Thoracic aorta (tissue), 2 donors: ENCODE measurements around the gene PABPN1L. TPM values are rescaled to one million over a fixed set of nuclear protein-coding genes. Genes with fewer than 3 reads are reported as not detected.

Experiments
- ATAC-seq: fragments of 150-250 bp; one replicate; pipeline ENCODE4 v1.8.0; 2017; ENCODE audit warnings: low read depth; ENCODE audit not compliant: insufficient number of reproducible peaks, low FRiP score
- DNase-seq: peaks from one replicate; pipeline ENCODE4 v3.0.0-alpha.2; 2020; ENCODE audit warnings: low spot score
- H3K27ac ChIP-seq, 2 donors: fragments of 200-600 bp; sonication (generic); 1 replicate in 1 of 2; 2 replicates in 1 of 2; pipeline ENCODE4 v1.5.1; 2016; ENCODE audit warnings: mild to moderate bottlenecking in 2 of 2, moderate library complexity in 2 of 2
- H3K27me3 ChIP-seq: fragments of 200-600 bp; sonication (generic); replicated peaks from 2 replicates; pipeline ENCODE4 v1.6.0; 2016; ENCODE audit warnings: mild to moderate bottlenecking; ENCODE audit not compliant: insufficient read depth
- H3K36me3 ChIP-seq: fragments of 200-600 bp; sonication (generic); one replicate; pipeline ENCODE4 v1.5.1; 2016
- H3K4me1 ChIP-seq, 2 donors: fragments of 200-600 bp; sonication (generic); 1 replicate in 1 of 2; 2 replicates in 1 of 2; pipeline versions ENCODE4 v1.5.1 to v1.6.0; 2016; ENCODE audit warnings: low read depth in 2 of 2, mild to moderate bottlenecking in 1 of 2; ENCODE audit not compliant: control insufficient read depth in 1 of 2
- H3K4me3 ChIP-seq: fragments of 200-600 bp; sonication (generic); 2 replicates; pipeline ENCODE4 v1.5.1; 2016; ENCODE audit warnings: mild to moderate bottlenecking
- H3K9me3 ChIP-seq: fragments of 200-600 bp; sonication (generic); 2 replicates; pipeline ENCODE4 v1.5.1; 2016
- total RNA-seq, 2 donors: library from RNA; depleted of rRNA; stranded (reverse); fragments of >200 nt; gene quantifications; one replicate each; pipeline versions ENCODE4 v1.1.0 to v1.2.3, GENCODE V29; 2016
- TF ChIP-seq, protein P1 (sequence below): fragments of 200-600 bp; sonication (generic); IDR thresholded peaks from one replicate; pipeline ENCODE4 v1.5.1; 2019; ENCODE audit warnings: antibody characterized with exemption

Gene PABPN1L
- total RNA-seq, 2 donors from 2014 or later, result not detected

DNA sequence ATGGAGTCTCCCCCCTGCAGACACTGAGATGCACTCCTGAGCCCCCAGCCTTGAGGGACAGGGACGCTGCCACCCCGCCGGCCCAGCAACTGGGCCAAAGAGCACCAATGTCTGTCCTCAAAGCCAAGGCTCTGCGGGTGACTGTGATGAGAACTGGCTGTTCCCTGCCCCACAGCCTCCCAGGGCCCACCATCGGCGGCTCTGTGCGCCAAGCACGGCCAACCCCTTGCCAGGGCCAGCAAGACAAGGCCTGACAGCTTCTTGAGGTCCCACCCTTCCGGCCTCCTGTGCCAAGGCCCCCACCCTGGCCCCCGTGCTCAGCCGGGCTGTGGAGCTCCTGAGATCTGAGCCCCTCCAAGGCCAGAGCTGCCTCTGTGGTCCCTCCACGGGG, 34.2 kb upstream of the PABPN1L start:
- TF ChIP-seq, protein P1, sequence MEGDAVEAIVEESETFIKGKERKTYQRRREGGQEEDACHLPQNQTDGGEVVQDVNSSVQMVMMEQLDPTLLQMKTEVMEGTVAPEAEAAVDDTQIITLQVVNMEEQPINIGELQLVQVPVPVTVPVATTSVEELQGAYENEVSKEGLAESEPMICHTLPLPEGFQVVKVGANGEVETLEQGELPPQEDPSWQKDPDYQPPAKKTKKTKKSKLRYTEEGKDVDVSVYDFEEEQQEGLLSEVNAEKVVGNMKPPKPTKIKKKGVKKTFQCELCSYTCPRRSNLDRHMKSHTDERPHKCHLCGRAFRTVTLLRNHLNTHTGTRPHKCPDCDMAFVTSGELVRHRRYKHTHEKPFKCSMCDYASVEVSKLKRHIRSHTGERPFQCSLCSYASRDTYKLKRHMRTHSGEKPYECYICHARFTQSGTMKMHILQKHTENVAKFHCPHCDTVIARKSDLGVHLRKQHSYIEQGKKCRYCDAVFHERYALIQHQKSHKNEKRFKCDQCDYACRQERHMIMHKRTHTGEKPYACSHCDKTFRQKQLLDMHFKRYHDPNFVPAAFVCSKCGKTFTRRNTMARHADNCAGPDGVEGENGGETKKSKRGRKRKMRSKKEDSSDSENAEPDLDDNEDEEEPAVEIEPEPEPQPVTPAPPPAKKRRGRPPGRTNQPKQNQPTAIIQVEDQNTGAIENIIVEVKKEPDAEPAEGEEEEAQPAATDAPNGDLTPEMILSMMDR, result no peak
- no peaks in the 10 kb centered on the region for H3K9me3 ChIP-seq
- no peak overlapping the region for H3K27ac ChIP-seq
- H3K4me3 ChIP-seq, result no peak overlapping the region
- no peak for ATAC-seq
- no peaks in the 10 kb centered on the region for H3K36me3 ChIP-seq
- no peak for DNase-seq
- no peaks in the 10 kb centered on the region for H3K27me3 ChIP-seq
- no peaks in the 10 kb centered on the region for H3K4me1 ChIP-seq

DNA sequence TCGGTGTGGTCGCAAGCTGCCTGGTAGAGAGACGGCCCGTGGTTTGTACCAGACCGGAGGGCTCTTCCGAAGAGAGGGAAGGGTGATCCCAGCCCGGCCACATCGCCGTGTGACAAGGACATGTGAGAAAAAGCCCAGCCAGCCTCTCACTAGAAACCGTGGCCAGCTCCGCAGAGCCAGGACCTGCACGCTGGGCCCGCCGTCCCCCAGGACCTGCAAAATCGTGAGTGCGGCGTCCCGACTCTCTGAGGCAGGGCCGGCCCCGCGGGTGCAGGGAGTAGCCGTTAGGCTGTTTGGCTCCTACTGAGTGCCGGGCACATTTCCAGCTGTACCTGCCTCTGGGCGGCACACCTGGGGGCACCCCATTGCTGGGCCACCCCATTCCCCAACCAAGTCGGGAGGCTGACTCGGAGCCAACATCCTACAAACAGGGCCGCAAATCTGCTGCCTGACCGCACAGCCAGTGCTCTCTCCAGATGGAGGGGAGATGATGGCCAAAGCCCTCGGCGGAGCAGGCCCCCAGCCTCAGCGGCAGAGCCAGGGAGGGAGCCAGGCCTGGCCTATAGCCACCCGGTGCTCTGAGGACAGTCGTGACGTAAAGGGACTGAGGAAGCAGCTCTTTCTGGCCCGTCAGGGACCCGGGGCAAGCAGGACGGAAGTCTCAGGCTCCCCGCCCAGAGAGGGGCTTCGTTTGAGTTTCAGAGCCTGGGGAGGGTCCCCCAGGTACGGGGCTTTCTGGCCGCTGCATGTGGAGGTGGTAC, 33.6 kb upstream of the PABPN1L start:
- no peaks in the 10 kb centered on the region for H3K36me3 ChIP-seq

DNA sequence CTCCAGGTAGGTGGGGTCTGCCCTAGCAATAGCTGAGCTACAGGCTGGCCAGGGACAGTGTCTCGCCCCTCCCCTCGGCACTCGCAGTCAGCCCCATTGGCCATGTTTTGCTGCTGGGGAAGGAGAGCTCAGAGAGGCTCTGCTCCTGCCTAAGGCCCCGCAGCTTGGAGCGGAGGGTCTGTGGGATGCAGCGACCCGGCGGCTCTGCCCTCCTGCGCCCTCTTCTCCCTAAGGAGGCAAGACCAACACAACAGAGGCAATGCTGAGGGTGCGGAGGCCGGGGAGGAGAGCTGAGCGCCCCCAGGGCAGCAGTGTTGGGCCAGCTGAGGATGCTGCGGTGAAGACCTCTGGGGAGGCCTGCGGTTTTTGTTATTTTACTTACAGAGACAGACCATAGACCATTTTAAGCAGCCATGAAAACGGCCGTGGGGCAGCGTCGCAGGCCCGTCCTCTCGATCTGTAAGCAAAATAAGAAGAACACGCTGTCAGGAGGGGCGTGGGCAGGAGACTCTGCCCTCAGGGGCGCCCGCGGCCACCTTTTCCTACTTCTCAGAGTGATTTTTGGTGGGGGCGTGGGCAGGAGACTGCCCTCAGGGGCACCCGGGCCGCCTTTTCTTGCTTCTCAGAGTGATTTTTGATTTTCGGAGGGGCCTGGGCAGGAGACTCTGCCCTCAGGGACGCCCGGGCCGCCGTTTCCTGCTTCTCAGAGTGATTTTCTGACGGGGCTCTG, 31.4 kb upstream of the PABPN1L start:
- Histone ChIP-seq H3K4me3 (no peak overlapping the region), H3K27ac (no peak overlapping the region), H3K9me3 (no peaks in the 10 kb centered on the region), H3K36me3 (no peaks in the 10 kb centered on the region), H3K4me1 (no peaks in the 10 kb centered on the region), H3K27me3 (no peaks in the 10 kb centered on the region)
- DNase-seq (no peak), ATAC-seq (no peak)
- TF ChIP-seq, protein P1, result no peak

More for the DNA sequence above, 33.6 kb upstream of the PABPN1L start:
- no peaks in the 10 kb centered on the region for H3K4me1 ChIP-seq
- no peak overlapping the region for H3K27ac ChIP-seq
- no peak for DNase-seq
- no peaks in the 10 kb centered on the region for H3K27me3 ChIP-seq
- ATAC-seq, result no peak
- no peak overlapping the region for H3K4me3 ChIP-seq
- TF ChIP-seq, protein P1, result no peak
- no peaks in the 10 kb centered on the region for H3K9me3 ChIP-seq

DNA sequence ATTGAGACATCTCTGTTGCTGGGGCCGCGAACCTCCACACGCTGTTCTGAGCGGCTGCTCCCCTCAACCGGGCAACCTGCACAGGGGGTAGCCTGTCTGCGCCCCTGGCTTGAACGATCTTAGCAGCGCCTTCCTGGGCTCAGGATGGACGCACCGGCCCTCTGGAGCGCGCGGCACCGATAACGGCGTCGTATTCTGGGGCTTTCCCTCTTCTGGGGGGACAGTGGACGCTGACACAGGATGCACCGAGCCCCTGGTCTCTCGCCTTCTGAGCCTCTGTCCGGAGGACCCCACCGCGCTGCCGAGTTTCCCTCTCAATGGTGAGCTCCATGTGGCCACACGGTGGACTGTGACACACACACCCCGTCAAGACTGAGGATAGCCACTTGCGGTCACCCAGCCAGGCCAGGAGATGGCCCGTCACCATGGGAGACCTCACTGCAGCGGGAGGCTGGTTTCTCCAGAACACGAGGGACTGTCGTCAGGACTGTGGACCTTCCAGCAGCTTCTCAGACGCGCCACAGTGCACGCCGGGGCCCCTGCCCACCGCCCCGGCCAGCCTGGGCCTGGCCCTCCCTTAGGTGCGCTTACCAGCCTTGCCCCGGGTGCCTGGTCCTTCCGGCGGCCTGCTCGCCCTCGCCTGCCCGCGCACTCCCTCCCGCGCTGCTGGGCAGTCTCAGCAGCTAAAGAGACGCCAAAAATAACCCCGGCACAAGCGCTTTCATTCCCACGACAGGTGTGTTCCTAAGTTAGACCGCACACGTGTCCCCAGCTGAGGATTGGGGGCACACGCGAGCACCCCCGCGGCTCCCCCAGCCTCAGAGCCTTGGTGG, 30.0 kb upstream of the PABPN1L start:
- Histone ChIP-seq H3K36me3 (no peaks in the 10 kb centered on the region), H3K9me3 (no peaks in the 10 kb centered on the region), H3K27ac (no peak overlapping the region), H3K27me3 (no peaks in the 10 kb centered on the region), H3K4me3 (no peak overlapping the region), H3K4me1 (no peaks in the 10 kb centered on the region)
- ATAC-seq (no peak), DNase-seq (no peak)
- TF ChIP-seq, protein P1, result no peak

DNA sequence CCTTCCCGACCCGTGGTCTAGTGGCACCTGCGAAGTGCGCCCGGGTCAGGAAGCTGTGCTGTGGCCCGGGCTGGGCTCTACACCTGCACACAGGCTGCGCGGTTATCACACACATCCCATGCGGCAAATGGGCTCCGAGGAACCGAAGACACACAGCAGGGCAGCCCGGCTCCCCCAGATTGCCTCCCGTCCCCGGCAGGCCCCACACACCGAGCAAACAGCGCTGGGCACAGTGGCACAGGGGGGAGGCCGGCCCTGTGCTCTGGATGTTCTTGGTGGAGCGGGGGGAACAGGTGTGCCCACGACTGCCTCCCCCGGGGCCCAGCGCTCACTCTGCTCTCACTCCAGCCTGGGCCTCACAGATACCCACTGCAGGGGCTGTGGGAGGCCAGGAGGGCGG, 28.9 kb upstream of the PABPN1L start:
- H3K36me3 ChIP-seq, result no peaks in the 10 kb centered on the region
- ATAC-seq, result no peak
- no peak for DNase-seq
- no peaks in the 10 kb centered on the region for H3K4me1 ChIP-seq
- no peak overlapping the region for H3K4me3 ChIP-seq
- H3K27me3 ChIP-seq, result no peaks in the 10 kb centered on the region
- no peaks in the 10 kb centered on the region for H3K9me3 ChIP-seq
- TF ChIP-seq, protein P1, result no peak
- no peak overlapping the region for H3K27ac ChIP-seq
